IMR-90 (cell line): ENCODE results near the gene HEATR5A.

Experiments
- CEBPB ChIP-seq: IDR thresholded peaks from 2 replicates; pipeline ENCODE4 v1.6.1; 2012; ENCODE audit warnings: low read depth, low read length, improper control_type of control experiment
- CHD1 ChIP-seq: IDR thresholded peaks from 2 replicates; pipeline ENCODE4 v1.6.1; 2012; ENCODE audit warnings: low read depth, low read length, improper control_type of control experiment
- CTCF ChIP-seq: conservative IDR thresholded peaks from 2 replicates; pipeline ENCODE4 v1.5.1; 2012; ENCODE audit warnings: mild to moderate bottlenecking, low read depth, low read length, improper control_type of control experiment
- MAFK ChIP-seq: IDR thresholded peaks from 2 replicates; pipeline ENCODE4 v1.6.1; 2012; ENCODE audit warnings: low read depth, low read length, improper control_type of control experiment
- MAZ ChIP-seq: IDR thresholded peaks from 2 replicates; pipeline ENCODE4 v1.6.1; 2012; ENCODE audit warnings: low read depth, mild to moderate bottlenecking, low read length, improper control_type of control experiment, moderate library complexity, borderline replicate concordance
- MXI1 ChIP-seq: IDR thresholded peaks from 2 replicates; pipeline ENCODE4 v1.6.1; 2012; ENCODE audit warnings: low read depth, mild to moderate bottlenecking, low read length, moderate library complexity, borderline replicate concordance
- NFE2L2 ChIP-seq: fragments of 150-350 bp; IDR thresholded peaks from 2 replicates; pipeline ENCODE4 v1.6.1; 2016; ENCODE audit warnings: low read depth, mild to moderate bottlenecking, low read length
- POLR2A ChIP-seq: IDR thresholded peaks from 2 replicates; pipeline ENCODE4 v1.6.1; 2012; ENCODE audit warnings: mild to moderate bottlenecking, low read depth, low read length
- RAD21 ChIP-seq: IDR thresholded peaks from 2 replicates; pipeline ENCODE4 v1.6.1; 2012; ENCODE audit warnings: low read length, improper control_type of control experiment
- RFX5 ChIP-seq: IDR thresholded peaks from 2 replicates; pipeline ENCODE4 v1.8.0; 2012; ENCODE audit warnings: low read depth, mild to moderate bottlenecking, low read length, moderate library complexity
- SMC3 ChIP-seq: fragments of 150-350 bp; IDR thresholded peaks from 2 replicates; pipeline ENCODE4 v1.6.1; 2016; ENCODE audit warnings: low read depth, mild to moderate bottlenecking, antibody characterized with exemption, low read length, moderate library complexity
- USF2 ChIP-seq: fragments of 150-350 bp; IDR thresholded peaks from 2 replicates; pipeline ENCODE4 v1.6.1; 2017; ENCODE audit warnings: mild to moderate bottlenecking, antibody characterized with exemption, low read length, low read depth

GRCh38 chr14:31320922-31321766 is 99.2 kb downstream of the HEATR5A start:
- TF ChIP-seq CTCF (no peak), USF2 (no peak), POLR2A (no peak), MXI1 (no peak), SMC3 (no peak), MAFK (no peak), NFE2L2 (no peak), CHD1 (no peak), CEBPB (no peak), RAD21 (no peak), RFX5 (no peak), MAZ (no peak)
